Measurements from ENCODE around the gene EPS8L1.
A peak's percentile ranks its signal among the peaks of the same experiment; 100 is the strongest.

EPS8L1 gene

DNA sequence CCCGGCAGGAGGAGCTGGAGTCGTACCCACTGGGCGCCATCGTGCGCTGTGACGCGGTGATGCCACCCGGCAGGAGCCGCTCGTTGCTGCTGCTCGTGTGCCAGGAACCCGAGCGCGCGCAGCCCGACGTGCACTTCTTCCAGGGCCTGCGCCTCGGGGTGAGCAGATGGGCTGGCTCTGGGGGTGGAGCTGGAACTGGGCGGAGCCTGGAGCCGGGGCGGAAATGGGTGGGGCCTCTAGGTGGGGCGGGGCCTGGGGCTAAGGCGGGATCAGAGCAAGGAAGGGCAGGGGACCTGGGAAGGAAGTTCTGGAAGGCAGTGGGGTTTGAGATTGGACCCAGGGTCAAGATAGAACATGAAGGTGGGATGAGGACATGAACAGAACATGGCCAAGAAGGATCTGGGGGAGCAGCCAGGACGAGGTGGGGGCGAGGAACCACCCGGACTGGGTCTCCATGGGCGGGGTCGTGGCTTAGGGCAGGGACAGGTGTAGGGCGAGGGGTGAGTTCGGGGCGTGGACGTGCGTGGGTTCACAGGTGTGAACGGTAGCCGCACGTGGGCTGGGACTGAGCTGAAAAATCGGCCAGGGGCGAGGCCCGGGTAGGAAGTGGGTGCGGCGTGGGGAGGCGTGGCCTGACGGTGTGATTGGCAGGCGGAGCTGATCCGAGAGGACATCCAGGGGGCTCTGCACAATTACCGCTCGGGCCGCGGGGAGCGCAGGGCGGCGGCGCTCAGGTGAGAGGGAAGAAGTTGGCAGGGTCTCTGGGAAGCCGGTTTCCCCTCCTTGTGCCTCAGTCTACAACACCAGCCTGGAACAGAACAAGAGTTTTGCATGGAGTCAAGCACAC, 4.7 kb downstream of the EPS8L1 start:
- TF ChIP-seq FOXP2 (optimal IDR thresholded peaks at IDR 0.05; ENCODE audit: control extremely low read depth, extremely low read length, insufficient read depth) (no peak), EZH2 (IDR thresholded peaks at IDR 0.05) (no peak), POLR2AphosphoS5 (IDR thresholded peaks at IDR 0.05; ENCODE audit: borderline replicate concordance, low read depth, low read length) (peak; percentile 45)
- Histone ChIP-seq H3K9me3 (ENCODE audit: low read depth, low read length) (no peaks in the 10 kb centered on the region), H3K9ac (ENCODE audit: insufficient read length) (peak overlapping the region; percentile 73), H3K36me3 (ENCODE audit: insufficient read depth, low read length) (no peaks in the 10 kb centered on the region), H3K4me3 (peak overlapping the region; percentile 92), H3K27ac (peak overlapping the region; percentile 67)
- DNase-seq (ENCODE audit: low read depth, low spot score) = peak; percentile 56

DNA sequence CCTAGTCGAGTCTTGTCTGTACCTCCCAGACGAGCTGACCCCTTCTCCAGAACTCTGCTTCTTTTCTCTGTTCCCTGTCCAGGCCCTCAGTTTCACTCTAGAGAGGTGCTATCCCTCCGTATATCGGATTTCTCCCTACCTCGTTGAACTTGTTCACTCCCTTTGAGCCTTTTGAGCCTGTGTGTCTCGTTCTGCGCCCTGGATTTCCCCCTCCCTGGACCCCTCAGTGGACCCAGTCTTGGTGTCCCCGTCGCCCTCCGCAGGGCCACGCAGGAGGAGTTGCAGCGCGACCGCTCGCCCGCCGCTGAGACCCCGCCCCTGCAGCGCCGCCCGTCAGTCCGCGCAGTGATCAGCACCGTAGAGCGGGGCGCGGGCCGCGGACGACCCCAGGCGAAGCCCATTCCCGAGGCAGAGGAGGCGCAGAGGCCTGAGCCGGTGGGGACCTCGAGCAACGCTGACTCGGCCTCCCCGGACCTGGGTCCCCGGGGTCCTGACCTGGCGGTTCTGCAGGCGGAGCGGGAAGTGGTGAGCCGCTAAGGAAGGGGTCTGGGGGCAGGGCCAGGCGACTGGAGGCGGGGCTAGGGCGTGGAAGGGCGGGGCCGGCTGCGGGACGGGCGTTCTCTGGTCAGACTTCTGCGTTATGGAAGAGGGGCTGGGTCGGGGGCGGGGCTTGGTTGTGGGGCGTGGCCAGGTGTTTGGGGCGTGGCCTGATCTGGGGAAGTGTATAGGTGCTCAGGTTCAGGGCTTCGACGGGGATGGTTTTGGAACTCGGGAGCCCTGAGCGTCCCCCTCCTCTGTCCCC, 5.5 kb downstream of the EPS8L1 start:
- Histone ChIP-seq H3K9me3 (ENCODE audit: low read depth, low read length) (no peaks in the 10 kb centered on the region), H3K27ac (peak overlapping the region; percentile 67; the same call in 1 of the 2 replicates), H3K9ac (ENCODE audit: insufficient read length) (peak overlapping the region; percentile 57), H3K36me3 (ENCODE audit: insufficient read depth, low read length) (no peaks in the 10 kb centered on the region), H3K4me3 (peak overlapping the region; percentile 92)
- no peak for DNase-seq (ENCODE audit: low read depth, low spot score)
- TF ChIP-seq FOXP2 (optimal IDR thresholded peaks at IDR 0.05; ENCODE audit: control extremely low read depth, extremely low read length, insufficient read depth) (no peak), POLR2AphosphoS5 (IDR thresholded peaks at IDR 0.05; ENCODE audit: borderline replicate concordance, low read depth, low read length) (no peak; the same call in 1 of the 2 replicates), EZH2 (IDR thresholded peaks at IDR 0.05) (no peak)

DNA sequence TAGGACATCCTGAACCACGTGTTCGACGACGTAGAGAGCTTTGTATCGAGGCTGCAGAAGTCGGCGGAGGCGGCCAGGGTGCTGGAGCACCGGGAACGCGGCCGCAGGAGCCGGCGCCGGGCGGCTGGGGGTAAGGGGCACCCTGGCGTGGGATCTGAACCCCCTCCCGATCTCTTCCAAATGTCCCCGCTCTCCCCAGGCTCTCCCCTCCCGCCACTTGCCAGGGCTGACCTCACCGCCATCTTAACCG, 6.0 kb downstream of the EPS8L1 start:
- Histone ChIP-seq H3K36me3 (ENCODE audit: insufficient read depth, low read length) (no peaks in the 10 kb centered on the region), H3K9ac (ENCODE audit: insufficient read length) (no peak overlapping the region), H3K27ac (no peak overlapping the region), H3K4me3 (peak overlapping the region; percentile 92), H3K9me3 (ENCODE audit: low read depth, low read length) (no peaks in the 10 kb centered on the region)
- no peak for DNase-seq (ENCODE audit: low read depth, low spot score)
- TF ChIP-seq POLR2AphosphoS5 (IDR thresholded peaks at IDR 0.05; ENCODE audit: borderline replicate concordance, low read depth, low read length) (no peak), FOXP2 (optimal IDR thresholded peaks at IDR 0.05; ENCODE audit: control extremely low read depth, extremely low read length, insufficient read depth) (no peak), EZH2 (IDR thresholded peaks at IDR 0.05) (no peak)

DNA sequence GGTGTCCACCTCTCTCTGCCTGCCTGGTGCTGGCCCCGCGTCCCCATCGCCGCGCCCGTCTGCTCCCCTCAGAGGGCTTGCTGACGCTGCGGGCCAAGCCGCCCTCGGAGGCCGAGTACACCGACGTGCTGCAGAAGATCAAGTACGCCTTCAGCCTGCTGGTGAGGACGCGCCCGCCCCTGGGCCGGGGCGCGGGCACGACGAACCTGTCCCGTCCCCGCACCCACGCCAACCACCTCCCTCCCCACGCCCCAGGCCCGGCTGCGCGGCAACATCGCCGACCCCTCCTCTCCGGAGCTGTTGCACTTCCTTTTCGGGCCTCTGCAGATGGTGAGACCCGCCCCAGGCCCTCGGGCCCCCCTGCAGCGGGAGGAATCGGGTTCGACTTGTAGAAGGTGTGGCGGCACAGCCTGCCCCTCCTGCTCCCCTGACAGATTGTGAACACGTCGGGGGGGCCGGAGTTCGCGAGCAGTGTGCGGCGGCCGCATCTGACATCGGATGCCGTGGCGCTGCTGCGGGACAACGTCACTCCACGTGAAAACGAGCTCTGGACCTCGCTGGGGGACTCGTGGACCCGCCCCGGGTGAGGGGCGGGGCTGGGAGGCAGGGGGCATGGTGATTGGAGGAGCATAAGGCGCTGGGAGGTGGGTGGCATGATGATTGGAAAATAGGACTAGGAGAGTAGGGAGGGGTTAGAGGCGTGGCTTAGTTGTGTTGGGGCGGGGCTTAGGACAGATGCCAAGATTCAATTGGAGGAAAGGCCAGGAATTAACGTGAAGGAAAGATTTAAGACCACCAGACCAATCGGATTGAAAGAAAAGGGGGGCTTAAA, 6.6 kb downstream of the EPS8L1 start:
- no peak overlapping the region for H3K9ac ChIP-seq (ENCODE audit: insufficient read length)
- peak; percentile 47 for DNase-seq (ENCODE audit: low read depth, low spot score)

DNA sequence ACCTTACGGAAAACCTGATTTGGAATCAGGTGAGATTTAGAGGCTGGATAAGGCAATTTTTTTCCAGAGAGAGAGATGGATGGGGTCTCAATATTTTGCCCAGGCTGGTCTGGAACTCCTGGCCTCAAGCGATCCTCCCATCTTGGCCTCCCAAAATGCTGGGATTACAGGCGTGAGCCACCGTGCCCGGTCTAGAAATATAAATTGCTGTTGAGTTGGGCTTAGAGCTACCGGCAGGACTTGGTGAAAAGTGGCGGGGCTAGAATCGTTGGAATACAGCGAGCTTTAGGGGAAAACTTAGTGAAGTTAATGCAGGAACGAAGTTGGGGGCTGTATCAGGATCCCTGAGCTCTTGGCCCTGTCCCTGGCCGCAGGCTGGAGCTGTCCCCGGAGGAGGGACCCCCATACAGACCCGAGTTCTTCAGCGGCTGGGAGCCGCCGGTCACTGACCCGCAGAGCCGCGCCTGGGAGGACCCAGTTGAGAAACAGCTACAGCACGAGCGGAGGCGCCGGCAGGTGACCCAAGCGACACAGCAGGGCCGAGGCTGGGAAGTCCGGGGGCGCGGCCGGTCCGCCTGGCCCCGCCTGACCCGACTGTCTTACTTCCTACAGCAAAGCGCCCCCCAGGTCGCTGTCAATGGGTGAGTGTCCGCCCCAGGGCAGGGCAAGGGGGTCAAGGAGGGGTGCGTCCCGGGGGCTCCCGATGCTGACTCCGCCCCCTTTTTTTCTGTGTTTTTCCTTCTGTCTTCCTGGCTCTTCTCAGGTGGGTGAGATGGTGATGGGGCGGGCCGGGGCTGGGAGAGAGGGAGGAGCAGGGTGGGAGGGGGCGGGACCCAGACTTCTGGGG, 7.6 kb downstream of the EPS8L1 start:
- TF ChIP-seq FOXP2 (optimal IDR thresholded peaks at IDR 0.05; ENCODE audit: control extremely low read depth, extremely low read length, insufficient read depth) (no peak), POLR2AphosphoS5 (IDR thresholded peaks at IDR 0.05; ENCODE audit: borderline replicate concordance, low read depth, low read length) (no peak), EZH2 (IDR thresholded peaks at IDR 0.05) (no peak)
- Histone ChIP-seq H3K9me3 (ENCODE audit: low read depth, low read length) (no peaks in the 10 kb centered on the region), H3K27ac (no peak overlapping the region), H3K36me3 (ENCODE audit: insufficient read depth, low read length) (no peaks in the 10 kb centered on the region), H3K9ac (ENCODE audit: insufficient read length) (no peak overlapping the region), H3K4me3 (no peak overlapping the region)
- no peak for DNase-seq (ENCODE audit: low read depth, low spot score)

More for the DNA sequence above, 6.6 kb downstream of the EPS8L1 start:
- TF ChIP-seq POLR2AphosphoS5 (IDR thresholded peaks at IDR 0.05; ENCODE audit: borderline replicate concordance, low read depth, low read length) (no peak), EZH2 (IDR thresholded peaks at IDR 0.05) (no peak), FOXP2 (optimal IDR thresholded peaks at IDR 0.05; ENCODE audit: control extremely low read depth, extremely low read length, insufficient read depth) (no peak)
- Histone ChIP-seq H3K36me3 (ENCODE audit: insufficient read depth, low read length) (no peaks in the 10 kb centered on the region), H3K4me3 (peak overlapping the region; percentile 92), H3K27ac (no peak overlapping the region), H3K9me3 (ENCODE audit: low read depth, low read length) (no peaks in the 10 kb centered on the region)

DNA sequence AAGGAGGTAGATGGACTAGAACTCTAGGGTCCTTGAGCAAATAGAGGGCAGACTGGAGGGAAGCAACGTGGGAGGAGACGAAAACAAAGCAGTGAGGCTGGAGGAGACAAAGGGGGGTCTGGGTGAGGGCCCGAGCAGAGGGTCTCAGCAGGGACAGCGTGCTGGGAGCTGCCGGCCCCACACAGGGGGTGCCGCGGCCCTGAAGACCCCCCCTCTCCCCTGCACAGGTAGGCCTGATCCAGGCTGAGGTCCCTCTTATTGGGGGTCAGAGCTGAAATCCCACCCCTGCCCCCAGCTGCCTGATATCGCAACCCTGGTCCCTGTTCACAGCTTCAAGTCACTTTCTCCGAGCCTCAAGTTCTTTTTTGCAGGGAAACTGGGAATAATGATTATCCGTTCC, 8.7 kb downstream of the EPS8L1 start:
- TF ChIP-seq POLR2AphosphoS5 (IDR thresholded peaks at IDR 0.05; ENCODE audit: borderline replicate concordance, low read depth, low read length) = no peak
- TF ChIP-seq FOXP2 (optimal IDR thresholded peaks at IDR 0.05; ENCODE audit: control extremely low read depth, extremely low read length, insufficient read depth) = no peak
- no peak for TF ChIP-seq EZH2 (IDR thresholded peaks at IDR 0.05)
- H3K9ac ChIP-seq (ENCODE audit: insufficient read length) = no peak overlapping the region
- DNase-seq (ENCODE audit: low read depth, low spot score) = no peak
- no peak overlapping the region for H3K4me3 ChIP-seq
- H3K36me3 ChIP-seq (ENCODE audit: insufficient read depth, low read length) = no peaks in the 10 kb centered on the region
- no peak overlapping the region for H3K27ac ChIP-seq
- no peaks in the 10 kb centered on the region for H3K9me3 ChIP-seq (ENCODE audit: low read depth, low read length)

DNA sequence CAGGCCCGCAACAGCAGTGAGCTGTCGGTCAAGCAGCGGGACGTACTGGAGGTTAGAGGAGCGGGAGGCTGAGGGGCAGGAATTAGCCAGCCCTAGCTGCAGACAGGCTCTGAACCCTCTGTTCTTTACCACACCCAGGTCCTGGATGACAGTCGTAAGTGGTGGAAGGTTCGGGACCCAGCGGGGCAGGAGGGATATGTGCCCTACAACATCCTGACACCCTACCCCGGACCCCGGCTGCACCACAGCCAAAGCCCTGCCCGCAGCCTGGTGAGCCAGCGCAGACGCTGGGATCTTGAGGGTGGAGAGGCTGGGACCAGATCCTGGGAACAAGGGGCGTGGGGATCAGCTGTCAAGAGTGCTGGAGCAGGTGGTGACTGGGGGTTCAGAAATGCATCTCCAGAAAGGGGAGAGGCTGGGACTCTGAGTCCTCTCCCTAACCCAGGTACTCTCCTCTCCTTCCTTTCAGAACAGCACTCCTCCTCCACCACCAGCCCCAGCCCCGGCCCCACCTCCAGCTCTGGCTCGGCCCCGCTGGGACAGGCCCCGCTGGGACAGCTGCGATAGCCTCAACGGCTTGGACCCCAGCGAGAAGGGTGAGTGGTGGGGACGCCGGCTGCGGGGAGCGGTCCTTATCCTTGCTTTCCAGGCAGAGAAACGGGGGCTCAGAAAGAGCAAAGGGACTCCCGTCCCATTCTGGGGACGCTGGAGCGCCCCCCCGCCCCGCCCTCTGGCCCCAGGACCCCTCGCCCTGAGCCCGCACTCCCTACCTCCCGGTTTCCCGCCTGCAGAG, 10.4 kb downstream of the EPS8L1 start:
- no peak for DNase-seq (ENCODE audit: low read depth, low spot score)
- no peak overlapping the region for H3K9ac ChIP-seq (ENCODE audit: insufficient read length)
- H3K36me3 ChIP-seq (ENCODE audit: insufficient read depth, low read length) = peaks cover 4% of the 10 kb centered on the region; the same call in 1 of the 2 replicates
- TF ChIP-seq POLR2AphosphoS5 (IDR thresholded peaks at IDR 0.05; ENCODE audit: borderline replicate concordance, low read depth, low read length) = no peak
- TF ChIP-seq FOXP2 (optimal IDR thresholded peaks at IDR 0.05; ENCODE audit: control extremely low read depth, extremely low read length, insufficient read depth) = no peak
- TF ChIP-seq EZH2 (IDR thresholded peaks at IDR 0.05) = no peak
- H3K27ac ChIP-seq = no peak overlapping the region
- peak overlapping the region; percentile 66 for H3K4me3 ChIP-seq
- no peaks in the 10 kb centered on the region for H3K9me3 ChIP-seq (ENCODE audit: low read depth, low read length)
